AG09309 (cell line): ENCODE measurements around the gene RAB26.
"Not testable (repeated sequence)": the region's sequence is repeated elsewhere in the genome, so short reads cannot be mapped to it uniquely, and the experiment has no call there.

Experiments
- DNase-seq: peaks from one replicate; pipeline ENCODE4 v3.0.0-alpha.2; 2010; ENCODE audit warnings: low read depth
- H3K4me3 ChIP-seq: 2 replicates; pipeline ENCODE4 v1.5.1; 2011; ENCODE audit warnings: mild to moderate bottlenecking, low read depth, low read length, moderate library complexity; ENCODE audit not compliant: control insufficient read depth
- TF ChIP-seq, protein P1 (sequence below): IDR thresholded peaks from 2 replicates; pipeline ENCODE4 v1.5.1; 2011; ENCODE audit warnings: mild to moderate bottlenecking, low read depth, low read length, inconsistent platforms; ENCODE audit not compliant: insufficient read depth, control insufficient read depth; ENCODE audit errors: missing control alignments

The RAB26 gene

DNA sequence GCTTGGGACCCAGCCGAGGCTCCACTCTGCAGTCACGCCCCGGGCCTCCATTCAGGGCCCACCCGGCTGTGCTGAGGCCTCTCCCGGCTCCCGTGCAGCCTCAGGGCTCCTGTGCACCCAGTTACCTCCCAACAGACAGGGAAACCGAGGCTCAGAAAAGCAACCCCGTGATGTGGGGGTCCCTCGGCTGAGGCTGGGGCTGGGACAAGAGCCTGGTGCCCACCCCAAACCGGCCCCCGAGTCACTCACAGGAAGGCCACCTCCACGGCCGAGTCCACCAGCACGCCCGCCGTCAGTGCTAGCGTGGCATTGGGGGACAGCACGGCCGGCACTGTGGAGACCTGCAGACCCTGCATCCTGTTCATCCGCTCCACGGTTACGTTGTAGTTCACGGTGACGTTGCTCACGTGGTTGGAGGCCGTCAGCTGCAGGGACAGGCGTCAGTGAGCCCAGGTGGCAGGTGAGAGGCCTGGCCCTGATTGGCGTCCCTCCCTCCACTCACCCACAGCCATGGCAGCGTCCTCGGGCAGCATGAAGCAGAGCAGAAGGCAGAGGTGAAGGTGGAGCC, 35.8 kb upstream of the RAB26 start:
- not testable (repeated sequence) for DNase-seq, H3K4me3 ChIP-seq

- DNase-seq, H3K4me3 ChIP-seq: not testable (repeated sequence)
Observed at GRCh38 chr16:2114225-2114624, 34.2 kb upstream of the RAB26 start.

- H3K4me3 ChIP-seq, DNase-seq: not testable (repeated sequence)
Observed at GRCh38 chr16:2114885-2115590, 33.4 kb upstream of the RAB26 start.

DNA sequence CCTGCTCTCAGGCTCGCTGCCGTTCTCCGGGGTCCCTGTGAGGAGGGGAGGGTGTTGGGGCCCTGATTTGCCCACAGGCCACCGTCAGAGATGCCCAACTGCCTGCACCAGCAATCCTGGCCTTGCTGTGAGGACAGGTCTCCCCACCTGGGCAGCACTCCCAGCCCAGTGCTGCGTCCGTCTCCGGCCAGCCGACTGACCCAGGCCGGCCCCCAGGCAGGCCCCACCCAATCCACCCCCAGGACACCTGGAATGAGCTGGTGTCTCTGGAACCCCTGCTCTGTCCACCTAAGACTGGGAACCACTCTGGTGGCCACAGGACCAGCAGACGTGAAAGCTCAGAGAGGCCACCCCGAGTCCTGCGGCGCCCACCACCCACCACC, 32.8 kb upstream of the RAB26 start:
- TF ChIP-seq, protein P1, sequence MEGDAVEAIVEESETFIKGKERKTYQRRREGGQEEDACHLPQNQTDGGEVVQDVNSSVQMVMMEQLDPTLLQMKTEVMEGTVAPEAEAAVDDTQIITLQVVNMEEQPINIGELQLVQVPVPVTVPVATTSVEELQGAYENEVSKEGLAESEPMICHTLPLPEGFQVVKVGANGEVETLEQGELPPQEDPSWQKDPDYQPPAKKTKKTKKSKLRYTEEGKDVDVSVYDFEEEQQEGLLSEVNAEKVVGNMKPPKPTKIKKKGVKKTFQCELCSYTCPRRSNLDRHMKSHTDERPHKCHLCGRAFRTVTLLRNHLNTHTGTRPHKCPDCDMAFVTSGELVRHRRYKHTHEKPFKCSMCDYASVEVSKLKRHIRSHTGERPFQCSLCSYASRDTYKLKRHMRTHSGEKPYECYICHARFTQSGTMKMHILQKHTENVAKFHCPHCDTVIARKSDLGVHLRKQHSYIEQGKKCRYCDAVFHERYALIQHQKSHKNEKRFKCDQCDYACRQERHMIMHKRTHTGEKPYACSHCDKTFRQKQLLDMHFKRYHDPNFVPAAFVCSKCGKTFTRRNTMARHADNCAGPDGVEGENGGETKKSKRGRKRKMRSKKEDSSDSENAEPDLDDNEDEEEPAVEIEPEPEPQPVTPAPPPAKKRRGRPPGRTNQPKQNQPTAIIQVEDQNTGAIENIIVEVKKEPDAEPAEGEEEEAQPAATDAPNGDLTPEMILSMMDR, result no peak
- H3K4me3 ChIP-seq, result no peak overlapping the region
- no peak for DNase-seq

DNA sequence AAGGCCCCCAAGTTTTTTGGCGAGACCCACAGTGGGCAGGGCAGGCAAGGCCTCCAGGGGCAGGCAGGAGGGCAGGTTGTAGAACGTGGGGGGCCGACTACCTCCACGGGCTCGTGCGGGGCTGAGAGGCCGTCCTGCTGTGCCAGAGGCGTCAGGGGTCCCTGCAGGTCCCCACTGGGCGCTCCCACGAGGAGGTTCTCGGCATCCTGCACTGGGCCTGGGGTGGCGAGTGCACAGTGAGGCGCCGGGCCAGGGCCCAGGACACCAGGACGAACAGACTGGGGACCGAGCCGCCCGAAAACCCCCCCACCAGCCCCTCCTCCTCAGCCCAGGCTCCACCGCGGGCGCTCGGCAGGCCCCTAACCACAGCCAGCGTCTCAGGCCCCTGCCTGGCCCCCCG, 32.0 kb upstream of the RAB26 start:
- not testable (repeated sequence) for DNase-seq, H3K4me3 ChIP-seq

- DNase-seq, H3K4me3 ChIP-seq: not testable (repeated sequence)
Observed at GRCh38 chr16:2117341-2117740, 31.1 kb upstream of the RAB26 start.

- not testable (repeated sequence) for DNase-seq, H3K4me3 ChIP-seq
Observed at GRCh38 chr16:2117960-2118722, 30.3 kb upstream of the RAB26 start.

DNA sequence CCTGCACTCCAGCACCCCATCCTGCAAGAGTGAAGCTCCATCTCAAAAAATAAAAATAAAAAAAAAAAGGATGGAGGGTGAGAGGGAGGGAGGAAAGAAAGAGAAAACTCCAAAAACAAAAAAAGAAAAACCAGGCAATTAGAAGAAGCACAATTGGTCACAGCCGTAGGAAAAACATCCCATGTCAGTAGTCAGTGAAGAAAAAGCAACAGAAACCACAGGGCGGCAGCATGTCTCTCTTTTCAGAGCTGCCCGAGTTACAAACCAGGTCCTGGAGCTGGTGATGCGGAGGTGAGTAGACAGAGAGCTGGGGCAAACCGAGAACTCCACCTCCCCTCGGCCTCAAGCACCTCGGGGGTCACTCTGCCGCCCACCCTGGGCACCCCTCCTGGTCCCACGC, 27.1 kb upstream of the RAB26 start:
- TF ChIP-seq, protein P1, result peak; percentile 57
- DNase-seq, result peak; percentile 34
- not testable (repeated sequence) for H3K4me3 ChIP-seq

DNA sequence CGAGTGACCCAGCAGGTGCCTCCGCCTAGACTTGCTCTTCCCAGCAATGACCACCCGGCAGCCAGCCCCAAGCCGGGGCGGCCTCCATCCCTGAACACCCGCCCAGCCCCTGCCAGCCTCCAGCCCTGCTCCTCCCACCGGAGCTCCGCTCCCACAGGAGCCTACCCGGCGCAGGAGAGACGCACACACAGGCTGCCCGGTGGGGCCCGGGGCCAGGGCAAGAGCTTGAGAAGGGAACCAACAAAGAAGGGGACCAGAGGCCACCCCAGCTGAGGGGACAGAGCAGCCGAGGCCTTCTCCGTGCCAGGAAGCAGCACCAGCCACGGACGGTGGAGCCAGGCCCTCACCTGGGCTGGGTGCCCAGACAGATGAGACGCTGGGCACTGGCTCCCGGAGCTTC, 26.6 kb upstream of the RAB26 start:
- no peak overlapping the region for H3K4me3 ChIP-seq
- TF ChIP-seq, protein P1, result no peak
- DNase-seq, result no peak

DNA sequence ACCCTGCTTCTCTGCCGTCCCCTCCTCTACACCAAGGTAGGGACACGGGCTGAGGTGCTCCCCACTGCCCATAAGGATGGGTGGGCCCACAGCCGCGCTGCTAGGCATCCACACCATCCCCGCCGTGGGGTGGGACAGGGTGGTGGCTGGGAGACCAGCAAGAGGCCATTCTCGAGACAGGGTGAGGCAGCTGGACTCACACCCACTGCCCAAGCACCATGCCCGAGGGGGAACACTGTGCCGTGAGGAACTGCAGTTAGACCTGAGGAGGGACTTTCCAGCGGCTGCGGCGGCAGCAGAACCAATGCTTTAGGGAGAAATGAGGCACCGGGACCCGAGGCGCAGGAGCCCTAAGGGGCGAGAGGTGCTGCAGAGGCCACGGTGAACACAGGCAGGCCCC, 26.0 kb upstream of the RAB26 start:
- no peak overlapping the region for H3K4me3 ChIP-seq
- TF ChIP-seq, protein P1, result no peak
- DNase-seq, result no peak

GRCh38 chr16:2122934-2123683, 25.3 kb upstream of the RAB26 start:
- H3K4me3 ChIP-seq, DNase-seq: not testable (repeated sequence)

- H3K4me3 ChIP-seq, result not testable (repeated sequence)
Observed at GRCh38 chr16:2123706-2124376, 24.6 kb upstream of the RAB26 start.

More at GRCh38 chr16:2123706-2124376, 24.6 kb upstream of the RAB26 start:
- DNase-seq, result not testable (repeated sequence)
